Sigmoid colon (tissue), 4 donors: Measurements from ENCODE around the gene CARD11.

ENCODE experiments used
- EP300 ChIP-seq, 4 donors: sonication (generic); formaldehyde crosslinking; IDR thresholded peaks; one replicate each; pipeline ENCODE4 v1.6.1; 2017; ENCODE audit warnings: antibody characterized with exemption in 4 of 4
- POLR2A ChIP-seq, 2 donors: fragments of 450-650 bp; IDR thresholded peaks; one replicate each; pipeline ENCODE4 v1.6.1; 2016; ENCODE audit warnings: antibody characterized with exemption in 2 of 2, mild to moderate bottlenecking in 2 of 2, moderate library complexity in 2 of 2
- POLR2AphosphoS5 ChIP-seq, 4 donors: sonication (generic); formaldehyde crosslinking; IDR thresholded peaks; one replicate each; pipeline ENCODE4 v1.6.1; 2017; ENCODE audit warnings: antibody characterized with exemption in 4 of 4
- TF ChIP-seq, protein P1 (sequence below), 4 experiments: fragments of 450-650 bp in 3 of 4; fragments of 200-600 bp in 1 of 4; IDR thresholded peaks; one replicate each; pipeline ENCODE4 v1.5.1; 2016 to 2019; ENCODE audit warnings: antibody characterized with exemption in 4 of 4, mild to moderate bottlenecking in 3 of 4, moderate library complexity in 2 of 4

DNA sequence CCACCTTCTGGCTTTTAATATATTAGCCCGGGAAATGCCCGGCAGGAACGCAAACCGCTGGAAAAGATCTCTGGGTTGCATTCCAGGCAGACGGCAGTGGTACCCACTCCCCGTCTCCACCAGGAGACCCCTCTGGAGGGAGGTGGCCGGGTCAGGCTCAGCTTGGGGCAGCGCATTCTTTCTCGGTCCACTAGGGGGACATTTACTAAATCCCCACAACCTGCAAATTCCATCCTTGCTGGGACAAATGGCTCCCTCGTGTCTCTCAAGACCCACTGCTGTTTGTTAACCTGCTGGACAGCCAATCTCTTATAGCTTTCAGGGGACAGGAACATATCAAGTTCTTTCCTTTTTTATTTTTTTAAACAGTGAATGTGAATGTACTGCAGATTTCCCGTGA lies 45.8 kb upstream of the CARD11 start:
- TF ChIP-seq EP300 (IDR thresholded peaks at IDR 0.05) (no peak), POLR2AphosphoS5 (IDR thresholded peaks at IDR 0.05) (no peak), POLR2A (IDR thresholded peaks at IDR 0.05) (no peak)
- TF ChIP-seq, protein P1, sequence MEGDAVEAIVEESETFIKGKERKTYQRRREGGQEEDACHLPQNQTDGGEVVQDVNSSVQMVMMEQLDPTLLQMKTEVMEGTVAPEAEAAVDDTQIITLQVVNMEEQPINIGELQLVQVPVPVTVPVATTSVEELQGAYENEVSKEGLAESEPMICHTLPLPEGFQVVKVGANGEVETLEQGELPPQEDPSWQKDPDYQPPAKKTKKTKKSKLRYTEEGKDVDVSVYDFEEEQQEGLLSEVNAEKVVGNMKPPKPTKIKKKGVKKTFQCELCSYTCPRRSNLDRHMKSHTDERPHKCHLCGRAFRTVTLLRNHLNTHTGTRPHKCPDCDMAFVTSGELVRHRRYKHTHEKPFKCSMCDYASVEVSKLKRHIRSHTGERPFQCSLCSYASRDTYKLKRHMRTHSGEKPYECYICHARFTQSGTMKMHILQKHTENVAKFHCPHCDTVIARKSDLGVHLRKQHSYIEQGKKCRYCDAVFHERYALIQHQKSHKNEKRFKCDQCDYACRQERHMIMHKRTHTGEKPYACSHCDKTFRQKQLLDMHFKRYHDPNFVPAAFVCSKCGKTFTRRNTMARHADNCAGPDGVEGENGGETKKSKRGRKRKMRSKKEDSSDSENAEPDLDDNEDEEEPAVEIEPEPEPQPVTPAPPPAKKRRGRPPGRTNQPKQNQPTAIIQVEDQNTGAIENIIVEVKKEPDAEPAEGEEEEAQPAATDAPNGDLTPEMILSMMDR (IDR thresholded peaks at IDR 0.05): peak in 1 of 4 experiments; percentile 30
